Raji (cell line): Measurements from ENCODE around the gene TSPAN18.

Experiments
- POLR2A ChIP-seq: IDR thresholded peaks from 2 replicates; pipeline ENCODE4 v1.6.1; 2011; ENCODE audit warnings: low read depth, low read length, control low read depth; ENCODE audit not compliant: insufficient read depth

TSPAN18 gene

GRCh38 chr11:44742508-44743246 is 15.9 kb downstream of the TSPAN18 start:
- TF ChIP-seq POLR2A: no peak

- TF ChIP-seq POLR2A: no peak
Measured at GRCh38 chr11:44743326-44743725, 16.6 kb downstream of the TSPAN18 start.

GRCh38 chr11:44743959-44744557 is 17.3 kb downstream of the TSPAN18 start:
- no peak for TF ChIP-seq POLR2A

GRCh38 chr11:44746894-44747293 is 20.1 kb downstream of the TSPAN18 start:
- no peak for TF ChIP-seq POLR2A

- no peak for TF ChIP-seq POLR2A
Measured at GRCh38 chr11:44747316-44747715, 20.6 kb downstream of the TSPAN18 start.

GRCh38 chr11:44747836-44748235 is 21.1 kb downstream of the TSPAN18 start:
- TF ChIP-seq POLR2A: no peak

GRCh38 chr11:44748606-44749005 is 21.8 kb downstream of the TSPAN18 start:
- TF ChIP-seq POLR2A: no peak

- no peak for TF ChIP-seq POLR2A
Measured at GRCh38 chr11:44749189-44749588, 22.4 kb downstream of the TSPAN18 start.

- TF ChIP-seq POLR2A: no peak
Measured at GRCh38 chr11:44750551-44751465, 24.0 kb downstream of the TSPAN18 start.

GRCh38 chr11:44752300-44752699 is 25.5 kb downstream of the TSPAN18 start:
- TF ChIP-seq POLR2A: no peak

GRCh38 chr11:44752713-44753112 is 26.0 kb downstream of the TSPAN18 start:
- TF ChIP-seq POLR2A: no peak

GRCh38 chr11:44753961-44754645 is 27.3 kb downstream of the TSPAN18 start:
- no peak for TF ChIP-seq POLR2A

GRCh38 chr11:44754876-44755555 is 28.3 kb downstream of the TSPAN18 start:
- no peak for TF ChIP-seq POLR2A
